Non-pigmented ciliary epithelial cell (primary cell): Measurements from ENCODE around the gene TGFBR1.

Source experiments
- DNase-seq: peaks from one replicate; pipeline ENCODE4 v3.0.0-alpha.2; 2010; ENCODE audit warnings: low read depth

The TGFBR1 gene

DNA sequence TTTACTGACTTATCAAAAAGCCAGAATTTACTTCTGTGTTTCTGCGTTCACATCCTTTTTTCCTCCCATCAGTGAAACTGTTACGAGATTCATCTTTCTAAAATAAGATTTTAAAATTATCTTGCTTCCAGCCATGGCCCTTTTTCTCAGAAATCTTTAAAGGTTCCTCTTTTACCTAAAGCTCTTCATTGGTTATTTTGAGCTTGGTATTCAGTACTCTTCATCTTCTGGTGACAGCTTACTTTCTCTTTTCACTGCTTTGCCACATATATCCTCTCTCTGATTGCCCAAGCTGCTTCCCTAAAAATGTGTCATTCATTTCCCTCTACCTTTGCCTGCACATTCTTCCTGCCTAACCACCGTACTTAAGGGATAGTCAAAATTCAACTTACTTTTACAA lies 32.3 kb downstream of the TGFBR1 start:
- DNase-seq = no peak

DNA sequence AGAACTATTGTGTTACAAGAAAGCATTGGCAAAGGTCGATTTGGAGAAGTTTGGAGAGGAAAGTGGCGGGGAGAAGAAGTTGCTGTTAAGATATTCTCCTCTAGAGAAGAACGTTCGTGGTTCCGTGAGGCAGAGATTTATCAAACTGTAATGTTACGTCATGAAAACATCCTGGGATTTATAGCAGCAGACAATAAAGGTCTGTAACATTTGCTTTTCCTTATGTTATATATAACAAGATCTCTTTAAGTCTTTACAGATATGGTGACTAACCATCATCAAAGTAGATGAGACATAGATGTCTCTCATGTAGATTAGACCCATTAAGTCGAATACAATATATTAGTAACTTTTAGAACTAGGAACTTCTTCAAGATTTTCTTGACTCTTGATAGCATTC lies 33.0 kb downstream of the TGFBR1 start:
- DNase-seq = no peak

DNA sequence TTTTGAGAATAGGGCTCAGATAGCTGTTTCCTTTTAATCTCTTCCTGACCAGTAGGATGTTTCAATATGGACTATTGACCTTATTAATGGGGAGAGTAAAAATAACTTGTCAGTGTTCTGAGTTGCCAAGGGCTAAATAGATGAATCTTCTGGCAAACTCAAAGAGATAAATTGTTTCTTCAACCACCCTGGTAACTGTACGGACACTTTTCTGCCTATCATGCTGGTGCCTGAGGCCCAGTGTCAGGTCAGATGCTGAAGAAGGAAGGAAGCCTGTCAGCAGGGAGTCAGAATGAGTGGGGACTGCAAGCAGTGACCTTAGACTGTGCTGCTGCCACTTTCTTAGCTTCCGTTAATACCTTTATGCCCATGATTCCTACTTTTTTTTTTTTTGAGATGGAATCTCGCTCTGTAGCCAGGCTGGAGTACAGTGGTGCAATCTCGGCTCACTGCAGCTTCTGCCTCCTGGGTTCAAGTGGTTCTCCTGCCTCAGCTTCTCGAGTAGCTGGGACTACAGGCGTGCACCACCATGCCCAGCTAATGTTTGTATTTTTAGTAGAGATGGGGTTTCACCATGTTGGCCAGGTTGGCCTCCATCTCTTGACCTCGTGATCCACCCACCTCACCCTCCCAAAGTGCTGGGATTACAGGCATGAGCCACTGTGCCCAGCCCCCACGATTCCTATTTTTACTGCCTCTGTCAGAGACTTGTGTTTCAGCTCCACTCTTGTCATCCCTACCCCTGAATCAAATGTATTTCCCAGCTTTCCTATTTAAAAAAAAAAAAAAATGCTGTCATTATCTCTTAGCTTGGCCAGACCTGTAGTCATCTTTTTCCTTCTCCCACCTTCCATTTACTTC lies 33.7 kb downstream of the TGFBR1 start:
- DNase-seq = no peak

DNA sequence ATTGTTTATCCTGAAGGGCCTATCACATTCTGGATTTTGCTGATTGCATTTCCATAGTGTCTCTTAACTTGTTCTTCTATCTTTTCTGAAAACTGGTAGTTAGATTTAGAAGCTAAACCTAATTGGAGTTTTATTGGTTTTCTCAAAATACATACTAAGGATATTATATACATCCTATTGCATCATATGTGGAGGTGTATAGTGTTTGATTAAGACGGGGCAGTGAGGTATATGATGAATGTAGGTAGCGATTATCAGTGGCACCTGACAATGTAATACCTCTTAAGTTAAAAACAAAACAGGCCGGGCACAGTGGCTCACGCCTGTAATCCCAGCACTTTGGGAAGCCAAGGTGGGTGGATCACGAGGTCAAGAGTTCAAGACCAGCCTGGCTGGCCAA lies 35.0 kb downstream of the TGFBR1 start:
- DNase-seq = no peak

DNA sequence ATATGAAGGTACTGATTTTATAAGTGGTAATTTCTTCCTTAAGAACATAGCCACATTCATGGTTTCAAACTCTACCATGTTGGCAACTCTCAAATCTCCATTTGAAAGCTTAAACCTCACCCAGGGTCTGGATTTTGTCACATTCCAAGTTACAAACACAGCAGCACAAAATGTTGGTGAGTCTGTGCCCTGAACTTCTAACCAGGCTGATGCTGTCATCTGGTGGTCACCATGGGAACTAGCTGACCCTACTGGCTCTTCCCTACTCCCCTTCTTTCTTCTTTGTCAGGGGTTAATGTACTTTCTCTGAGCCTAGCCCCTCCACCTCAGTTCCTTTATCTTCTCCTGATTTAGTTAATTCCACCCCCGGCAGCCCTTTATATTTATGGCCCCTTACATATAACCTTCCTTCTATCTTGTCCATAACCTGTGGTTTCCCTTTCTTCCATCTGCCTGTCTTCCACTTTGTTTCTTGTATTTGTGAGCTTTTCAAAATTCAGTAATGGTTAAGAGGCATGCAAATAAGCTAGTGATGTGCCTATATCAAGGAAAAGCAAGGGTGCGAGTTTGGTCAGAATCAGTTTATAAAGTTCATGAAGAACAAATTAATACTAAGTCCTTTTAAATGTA lies 35.9 kb downstream of the TGFBR1 start:
- DNase-seq = peak; percentile 24

DNA sequence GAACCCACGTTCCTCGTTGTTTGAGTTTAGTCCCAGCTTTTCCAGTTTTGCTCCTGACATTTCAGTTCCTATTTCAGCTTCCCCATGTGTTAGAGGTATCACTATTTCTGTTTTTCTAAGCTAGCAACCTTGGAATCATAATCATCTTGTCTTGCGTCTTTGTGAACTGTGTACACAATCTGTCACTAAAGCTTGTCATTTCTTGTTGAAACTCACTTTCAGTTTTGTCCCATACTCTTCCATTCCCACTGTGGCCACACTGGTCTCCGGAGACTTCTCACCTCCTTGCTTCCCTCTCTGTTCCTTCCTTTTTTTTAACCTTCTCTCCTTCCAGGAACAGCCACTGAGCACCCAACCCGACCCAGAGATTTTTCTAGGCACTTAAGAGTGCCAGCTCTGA lies 36.9 kb downstream of the TGFBR1 start:
- no peak for DNase-seq

DNA sequence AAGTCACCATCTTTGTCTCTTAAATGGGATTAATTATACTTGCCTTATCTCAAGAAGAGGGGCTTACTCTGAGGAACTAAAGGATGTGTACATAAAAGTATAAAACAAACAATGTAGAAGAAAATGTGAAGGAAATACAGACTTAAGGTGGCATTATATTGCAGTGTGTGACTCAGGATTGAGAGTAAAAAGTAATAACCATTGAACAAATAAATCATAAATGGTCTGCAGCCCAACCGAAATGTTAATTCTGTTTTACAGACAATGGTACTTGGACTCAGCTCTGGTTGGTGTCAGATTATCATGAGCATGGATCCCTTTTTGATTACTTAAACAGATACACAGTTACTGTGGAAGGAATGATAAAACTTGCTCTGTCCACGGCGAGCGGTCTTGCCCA lies 37.4 kb downstream of the TGFBR1 start:
- DNase-seq = no peak

DNA sequence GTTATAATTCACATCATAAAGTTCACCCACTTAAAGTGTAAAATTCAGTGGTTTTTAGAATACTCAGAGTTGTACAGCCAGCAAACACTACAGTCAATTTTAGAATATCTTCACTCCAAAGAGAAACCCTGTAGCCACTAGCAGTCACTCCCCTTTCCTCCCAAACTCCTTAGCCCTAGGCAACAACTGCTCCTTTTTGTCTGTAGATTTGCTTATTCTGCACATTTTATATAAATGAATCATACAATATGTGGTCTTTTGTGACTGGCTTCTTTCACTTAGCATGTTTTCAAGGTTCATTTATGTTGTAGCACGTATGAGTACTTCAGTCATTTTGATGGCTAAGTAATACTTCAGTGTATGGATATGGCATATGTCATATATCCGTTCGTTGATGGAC lies 38.7 kb downstream of the TGFBR1 start:
- DNase-seq = no peak

DNA sequence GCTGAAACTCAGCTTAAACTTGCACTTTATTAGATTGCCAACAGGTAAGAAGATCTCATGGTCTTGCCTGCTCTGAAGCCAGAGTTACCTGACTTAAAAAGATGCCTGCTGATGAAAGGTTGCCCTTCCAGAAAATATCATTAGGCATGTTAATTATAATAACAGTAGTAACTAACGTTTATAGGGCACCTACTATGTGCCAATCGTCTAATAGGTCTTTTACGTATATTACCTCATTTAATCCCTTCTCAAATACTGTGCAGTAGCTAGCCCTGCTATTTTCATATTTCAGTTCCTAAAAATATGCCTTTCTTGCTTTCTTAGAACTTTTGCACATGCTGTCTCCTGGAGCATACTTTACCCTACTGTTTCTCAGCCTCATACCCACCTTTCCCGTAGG lies 40.1 kb downstream of the TGFBR1 start:
- no peak for DNase-seq

DNA sequence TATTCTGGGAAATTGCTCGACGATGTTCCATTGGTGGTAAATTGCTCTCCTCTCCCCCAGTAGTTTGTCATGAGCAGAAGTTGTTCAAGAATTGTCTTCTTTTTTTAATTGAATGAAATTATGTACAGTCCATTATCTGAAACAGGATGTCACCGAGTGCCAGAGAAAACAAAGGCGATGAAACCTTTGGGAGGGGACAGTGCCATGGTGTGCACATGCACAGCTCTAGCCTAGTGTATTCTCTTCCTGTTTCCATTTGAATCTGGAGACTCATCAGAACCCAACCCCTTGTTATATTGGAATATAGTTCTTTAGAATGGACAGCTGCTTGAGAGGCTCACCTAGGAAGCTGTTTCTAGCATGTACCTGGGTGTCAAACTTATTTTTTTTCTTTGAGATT lies 41.7 kb downstream of the TGFBR1 start:
- DNase-seq = no peak

DNA sequence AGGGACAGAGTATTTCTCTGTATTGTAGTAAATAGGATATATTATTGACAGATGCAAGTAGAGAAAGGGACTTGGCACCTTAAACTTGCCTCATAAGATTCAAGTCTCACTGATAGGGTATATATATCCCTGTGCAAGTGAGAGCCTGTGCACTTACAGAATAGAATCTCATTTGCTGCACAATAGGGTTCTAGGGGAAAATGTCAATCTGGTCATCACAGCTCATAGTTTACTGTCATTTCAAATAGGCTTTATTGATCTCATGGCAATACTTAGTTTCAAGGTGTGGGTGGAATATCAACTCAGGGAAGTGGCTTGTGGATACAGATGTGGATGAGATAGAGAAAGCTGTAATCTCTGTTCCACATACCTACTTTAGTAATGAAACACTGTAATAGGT lies 42.3 kb downstream of the TGFBR1 start:
- no peak for DNase-seq

DNA sequence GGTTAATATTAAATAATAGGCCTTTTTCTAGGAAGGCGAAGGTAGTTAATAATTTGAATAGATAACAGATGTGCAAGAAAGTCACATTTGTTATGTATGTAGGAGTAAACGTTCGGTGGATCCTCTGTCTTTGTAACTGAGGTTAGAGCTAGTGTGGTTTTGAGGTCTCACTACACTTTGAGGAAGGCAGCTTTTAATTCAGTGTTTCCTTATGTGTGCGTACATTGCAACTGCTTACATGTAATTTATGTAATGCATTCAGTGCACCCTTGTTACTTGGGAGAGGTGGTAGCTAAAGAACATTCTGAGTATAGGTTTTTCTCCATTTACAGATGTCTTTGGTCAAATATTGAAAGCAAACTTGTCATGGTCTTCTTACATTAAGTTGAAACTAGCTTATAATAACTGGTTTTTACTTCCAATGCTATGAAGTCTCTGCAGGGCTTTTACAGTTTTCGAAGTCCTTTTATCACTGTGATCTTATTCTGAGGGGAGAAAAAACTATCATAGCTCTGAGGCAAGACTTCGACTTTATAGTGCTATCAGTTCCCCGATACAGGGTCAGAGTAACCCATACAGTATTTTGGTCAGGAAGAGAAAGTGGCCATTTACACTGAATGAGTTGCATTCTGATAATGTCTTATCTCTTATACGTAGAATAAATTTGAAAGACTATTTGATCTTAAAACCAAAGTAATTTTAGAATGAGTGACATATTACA lies 45.7 kb downstream of the TGFBR1 start:
- no peak for DNase-seq

DNA sequence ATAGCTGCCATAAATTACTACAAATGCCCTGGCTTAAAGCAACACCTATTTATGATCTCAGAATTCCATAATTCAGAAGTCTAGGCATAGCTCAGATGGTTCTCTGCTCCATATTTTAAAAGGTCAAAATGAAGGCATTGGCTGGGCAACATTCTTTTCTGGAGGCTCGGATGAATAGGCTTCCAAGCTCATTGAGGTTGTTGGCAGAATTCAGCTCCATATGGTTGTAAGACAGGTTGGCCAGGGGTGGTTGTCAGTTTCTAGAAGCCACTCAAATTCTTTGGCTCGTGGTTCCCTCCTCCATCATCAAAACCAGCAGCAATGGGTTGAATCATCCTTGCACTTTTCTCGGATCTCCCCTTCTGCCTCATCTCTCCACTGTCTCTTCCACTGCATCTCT lies 49.4 kb downstream of the TGFBR1 start:
- no peak for DNase-seq

DNA sequence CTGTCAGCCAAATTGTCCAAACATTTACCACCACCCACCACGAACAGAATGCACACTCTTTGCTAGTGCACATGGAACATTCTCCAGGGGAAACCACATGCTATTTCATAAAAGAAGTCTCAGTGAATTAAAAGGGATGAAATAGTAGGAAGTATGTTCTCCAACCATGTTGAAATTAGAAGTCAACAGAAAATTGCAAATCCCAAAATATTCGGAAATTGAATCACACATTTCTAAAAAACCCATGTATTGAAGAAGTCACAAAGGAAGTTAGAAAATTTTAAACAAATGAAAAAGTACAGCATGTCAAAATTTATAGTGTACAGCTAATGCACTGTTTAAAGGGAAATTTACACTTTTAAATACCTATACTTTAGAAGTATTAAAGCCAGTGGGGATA lies 50.8 kb downstream of the TGFBR1 start:
- no peak for DNase-seq

DNA sequence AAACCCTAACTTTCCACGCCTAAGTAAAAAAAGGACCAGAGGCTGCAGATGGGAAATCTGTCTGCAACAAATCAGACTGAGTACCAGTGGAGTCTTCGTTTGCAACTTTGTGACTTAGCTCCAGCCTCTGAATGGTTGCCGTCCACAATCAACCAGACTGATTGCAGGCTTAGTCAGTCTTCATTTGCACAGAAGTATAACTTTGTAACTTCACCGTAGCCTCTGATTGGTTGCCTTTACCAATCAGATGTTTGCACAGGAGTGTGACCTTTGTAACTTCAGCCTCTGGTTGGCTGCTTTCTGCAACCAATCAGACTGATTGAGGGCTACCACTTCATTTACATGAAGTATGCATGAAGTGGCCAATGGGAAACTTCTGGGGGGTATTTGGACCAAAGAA lies 53.7 kb downstream of the TGFBR1 start:
- no peak for DNase-seq

DNA sequence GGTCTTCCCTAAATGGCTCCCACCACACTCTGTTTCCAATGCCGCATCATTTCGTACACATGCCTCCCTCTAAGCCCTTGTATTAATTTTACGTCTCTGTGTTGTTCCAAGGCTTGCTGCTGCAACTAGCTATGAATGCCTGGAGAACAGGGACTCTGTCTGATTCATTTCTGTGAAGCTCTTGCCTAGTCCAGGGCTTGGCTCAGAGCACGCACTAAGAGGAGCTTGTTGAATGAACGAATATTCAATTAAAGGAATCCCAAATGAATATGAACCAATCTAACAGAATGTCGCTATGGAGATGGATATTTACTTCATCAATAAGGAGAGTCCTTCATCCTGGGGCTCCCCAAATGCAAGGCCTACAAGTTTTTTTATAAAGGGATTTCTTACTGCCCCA lies 55.3 kb downstream of the TGFBR1 start:
- DNase-seq = no peak

DNA sequence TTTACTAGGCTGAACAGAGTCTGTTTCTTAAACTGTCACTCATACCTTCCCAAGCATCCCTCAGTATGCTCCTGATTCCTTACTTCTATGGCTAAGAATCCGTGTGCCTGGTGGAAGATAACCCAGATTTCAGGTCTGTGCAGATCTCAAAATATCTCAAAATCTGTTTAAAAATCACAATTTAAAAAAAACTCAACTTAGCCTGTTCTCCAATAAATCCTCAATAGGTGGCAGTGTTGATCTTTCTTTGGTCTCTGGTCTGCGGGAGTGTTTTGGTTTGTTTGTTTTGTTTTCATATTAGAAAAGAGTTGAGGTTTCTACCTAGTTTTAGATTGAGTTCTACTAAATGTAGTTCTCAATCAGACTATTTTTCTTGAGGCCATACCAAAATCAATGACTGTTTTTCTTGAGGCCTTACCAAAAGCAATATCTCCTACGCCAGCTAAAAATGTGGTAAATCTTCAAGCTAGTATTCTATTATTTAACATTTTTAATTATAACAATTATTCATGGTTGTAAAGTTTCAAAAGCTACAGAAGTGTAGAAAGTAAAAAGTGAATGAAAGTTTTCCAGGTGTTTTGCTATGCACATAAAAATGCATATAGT lies 57.9 kb downstream of the TGFBR1 start:
- DNase-seq = no peak

DNA sequence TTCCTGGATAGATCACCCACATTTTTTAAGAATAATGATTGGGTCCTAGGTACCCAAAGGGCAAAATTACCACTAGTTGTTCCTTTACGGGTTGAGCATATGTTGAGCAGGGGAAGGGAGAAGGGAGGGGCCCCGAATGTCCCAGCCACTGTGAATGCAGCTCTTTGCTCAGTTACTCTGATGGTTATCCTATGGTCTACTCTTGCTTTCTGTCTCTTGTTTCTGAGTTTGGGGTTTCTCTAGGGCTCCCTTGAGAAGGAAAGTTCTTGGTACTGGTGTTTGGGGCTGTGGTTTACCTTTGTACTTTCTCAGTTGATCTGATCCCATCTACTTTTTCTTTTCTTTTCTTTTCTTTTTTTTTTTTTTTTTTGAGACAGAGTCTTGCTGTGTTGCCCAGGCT lies 61.2 kb downstream of the TGFBR1 start:
- no peak for DNase-seq

DNA sequence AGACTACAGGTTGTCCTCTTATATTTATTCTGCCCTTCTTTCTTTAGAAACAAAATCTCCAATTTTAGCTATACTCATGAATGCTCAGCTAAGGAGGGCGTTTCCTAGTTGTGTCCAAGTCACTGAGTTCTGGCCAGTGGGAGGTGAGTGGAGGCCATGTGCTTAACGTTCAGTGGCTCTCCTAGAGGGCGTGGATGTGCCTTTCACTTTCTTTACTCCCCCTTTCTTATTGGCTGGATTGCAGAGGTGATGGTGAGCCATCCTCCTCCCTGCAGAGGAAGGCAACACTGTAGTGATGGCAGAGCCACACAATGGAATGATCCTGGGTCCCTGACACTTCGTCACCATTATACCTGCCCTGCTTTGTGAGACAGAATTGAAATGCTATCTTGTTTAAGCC lies 62.2 kb downstream of the TGFBR1 start:
- no peak for DNase-seq

DNA sequence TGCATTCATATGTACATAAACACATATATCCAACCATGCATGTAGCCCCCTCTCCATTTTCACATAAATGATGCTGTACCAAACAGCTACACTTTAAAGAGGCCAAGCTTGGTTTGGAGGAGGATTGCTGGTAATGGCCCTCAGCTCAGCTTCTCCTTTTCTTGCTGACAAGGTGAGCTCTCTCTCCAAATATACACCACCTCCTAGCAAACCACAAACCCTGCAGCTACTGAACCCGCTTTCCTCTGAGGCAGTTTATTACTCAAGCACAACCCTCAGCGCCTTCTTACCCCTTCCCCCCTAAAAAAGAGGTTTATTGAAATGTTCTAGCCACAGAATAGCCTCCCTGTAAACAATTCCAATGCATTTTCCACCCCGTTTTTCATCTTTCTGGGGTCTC lies 62.8 kb downstream of the TGFBR1 start:
- DNase-seq = no peak

DNA sequence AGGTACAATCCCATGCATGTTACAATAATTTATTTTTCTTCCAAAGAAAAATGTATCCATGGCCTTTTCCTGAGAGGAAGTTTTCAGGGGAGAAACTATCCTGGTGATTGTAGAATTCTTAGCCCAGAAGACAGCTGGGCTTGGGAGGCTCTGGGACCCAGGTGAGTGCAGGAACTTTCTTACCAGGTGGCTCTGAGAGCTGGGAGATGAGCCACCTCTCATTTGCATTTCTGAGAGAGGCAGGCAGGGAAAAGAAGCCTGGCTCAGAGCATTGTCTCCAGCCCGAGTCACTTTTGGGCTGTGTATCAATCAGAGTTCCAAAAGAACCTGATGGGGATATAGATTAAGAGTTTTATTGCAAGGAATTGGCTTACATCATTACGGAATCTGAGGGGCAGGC lies 64.2 kb downstream of the TGFBR1 start:
- no peak for DNase-seq

DNA sequence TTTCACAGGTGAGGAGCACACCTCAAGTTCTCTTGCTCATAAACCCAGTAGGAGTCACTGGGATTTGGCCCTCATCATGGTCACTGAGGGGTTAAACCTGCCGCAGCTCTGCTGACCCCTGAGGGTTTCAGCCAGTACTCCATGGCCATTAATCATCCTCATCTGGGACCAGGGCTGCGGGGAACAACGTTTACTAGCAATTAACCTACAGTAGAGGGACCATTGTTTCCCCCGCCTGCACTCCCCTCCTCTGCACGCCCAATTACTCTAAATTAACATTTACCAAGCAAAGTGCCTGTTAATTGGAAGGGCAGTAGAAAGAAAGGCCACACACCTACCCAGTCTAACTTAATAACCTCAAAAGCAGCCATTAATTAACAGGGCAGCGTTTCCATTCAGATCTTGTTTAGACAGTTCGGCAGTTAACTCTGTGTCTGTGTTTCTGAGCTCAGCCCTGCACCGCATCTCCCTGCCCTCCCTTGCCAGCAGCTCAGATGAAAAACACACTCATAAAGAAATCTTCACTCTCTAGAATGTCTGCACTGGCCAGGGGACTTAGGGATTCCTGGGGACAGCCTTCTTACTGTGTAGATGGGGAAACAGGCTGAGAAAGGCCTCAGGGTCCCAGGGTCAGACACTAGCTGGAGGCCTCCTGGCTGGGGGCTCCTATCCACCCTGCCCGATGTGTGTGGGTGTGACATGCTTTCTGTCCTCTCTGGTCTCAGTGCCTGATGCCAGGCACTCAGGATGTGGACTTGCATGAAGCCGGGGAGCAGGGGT lies 65.3 kb downstream of the TGFBR1 start:
- DNase-seq = no peak
